Stimulated activated CD4-positive, alpha-beta T cell treated with anti-CD3 and anti-CD28 coated beads, Interleukin-15, amount 100 ng/mL, for 1 hour (primary cell): ENCODE results near the gene ARHGEF11.

Experiments
- DNase-seq, 2 donors: peaks; one replicate each; pipeline ENCODE4 v3.0.0-alpha.2; 2020; ENCODE audit warnings: low read depth in 1 of 2, low spot score in 1 of 2

The ARHGEF11 gene

GRCh38 chr1:156957634-156958033 lies 87.9 kb downstream of the ARHGEF11 start:
- no peak for DNase-seq

GRCh38 chr1:156956333-156956732 lies 89.2 kb downstream of the ARHGEF11 start:
- no peak for DNase-seq

GRCh38 chr1:156953571-156953970 lies 92.0 kb downstream of the ARHGEF11 start:
- no peak for DNase-seq

GRCh38 chr1:156951371-156951770 lies 94.2 kb downstream of the ARHGEF11 start:
- no peak for DNase-seq

GRCh38 chr1:156949127-156949526 lies 96.4 kb downstream of the ARHGEF11 start:
- DNase-seq = no peak

GRCh38 chr1:156948708-156949107 lies 96.8 kb downstream of the ARHGEF11 start:
- DNase-seq = no peak

- no peak for DNase-seq
Measured at GRCh38 chr1:156947818-156948525, 97.6 kb downstream of the ARHGEF11 start.

- no peak for DNase-seq
Measured at GRCh38 chr1:156947127-156947526, 98.4 kb downstream of the ARHGEF11 start.

- DNase-seq = no peak
Measured at GRCh38 chr1:156945881-156946661, 99.5 kb downstream of the ARHGEF11 start.

GRCh38 chr1:156944848-156945247 lies 100.7 kb downstream of the ARHGEF11 start:
- DNase-seq = no peak

- DNase-seq = no peak
Measured at GRCh38 chr1:156944268-156944667, 101.3 kb downstream of the ARHGEF11 start.

- no peak for DNase-seq
Measured at GRCh38 chr1:156943756-156944155, 101.8 kb downstream of the ARHGEF11 start.

GRCh38 chr1:156942576-156942975 lies 103.0 kb downstream of the ARHGEF11 start:
- no peak for DNase-seq

- DNase-seq = no peak
Measured at GRCh38 chr1:156942176-156942575, 103.4 kb downstream of the ARHGEF11 start.

GRCh38 chr1:156941675-156942074 lies 103.9 kb downstream of the ARHGEF11 start:
- no peak for DNase-seq

- no peak for DNase-seq
Measured at GRCh38 chr1:156939786-156940334, 105.7 kb downstream of the ARHGEF11 start.

- DNase-seq = no peak
Measured at GRCh38 chr1:156938813-156939212, 106.7 kb downstream of the ARHGEF11 start.

- DNase-seq = no peak
Measured at GRCh38 chr1:156937883-156938282, 107.7 kb downstream of the ARHGEF11 start.

GRCh38 chr1:156936721-156937220 lies 108.8 kb downstream of the ARHGEF11 start:
- no peak for DNase-seq

- no peak for DNase-seq
Measured at GRCh38 chr1:156936191-156936590, 109.4 kb downstream of the ARHGEF11 start.

GRCh38 chr1:156935505-156936128 lies 109.9 kb downstream of the ARHGEF11 start:
- DNase-seq = no peak

- no peak for DNase-seq
Measured at GRCh38 chr1:156933136-156933535, 112.4 kb downstream of the ARHGEF11 start.
